T-helper 2 cell treated with Interferon-gamma antibody and Interleukin-4, amounts not matched to agents 5 μg/mL and 100 μg/mL, for 36 hours (primary cell): Measurements from ENCODE around the gene MDK.
A peak's percentile ranks its signal among the peaks of the same experiment; 100 is the strongest.
"Not testable (repeated sequence)": the region's sequence is repeated elsewhere in the genome, so short reads cannot be mapped to it uniquely, and the experiment has no call there.

Experiments
- DNase-seq: peaks from one replicate; pipeline ENCODE4 v3.0.0; 2021; ENCODE audit warnings: low spot score
- H3K27ac Mint-ChIP-seq: one replicate; pipeline ENCODE4 v1.8.0; 2021; ENCODE audit warnings: mild to moderate bottlenecking, mixed read lengths
- H3K27me3 Mint-ChIP-seq: one replicate; pipeline ENCODE4 v1.8.0; 2021; ENCODE audit warnings: low read depth, mixed read lengths
- H3K36me3 Mint-ChIP-seq: one replicate; pipeline ENCODE4 v1.8.0; 2021; ENCODE audit warnings: low read depth, mixed read lengths
- H3K4me1 Mint-ChIP-seq: one replicate; pipeline ENCODE4 v1.8.0; 2021; ENCODE audit warnings: low read depth, mixed read lengths
- H3K4me3 Mint-ChIP-seq: one replicate; pipeline ENCODE4 v1.8.0; 2022; ENCODE audit warnings: mild to moderate bottlenecking, moderate library complexity, mixed read lengths
- H3K9me3 Mint-ChIP-seq: one replicate; pipeline ENCODE4 v1.8.0; 2021; ENCODE audit warnings: mixed read lengths

Gene MDK

DNA sequence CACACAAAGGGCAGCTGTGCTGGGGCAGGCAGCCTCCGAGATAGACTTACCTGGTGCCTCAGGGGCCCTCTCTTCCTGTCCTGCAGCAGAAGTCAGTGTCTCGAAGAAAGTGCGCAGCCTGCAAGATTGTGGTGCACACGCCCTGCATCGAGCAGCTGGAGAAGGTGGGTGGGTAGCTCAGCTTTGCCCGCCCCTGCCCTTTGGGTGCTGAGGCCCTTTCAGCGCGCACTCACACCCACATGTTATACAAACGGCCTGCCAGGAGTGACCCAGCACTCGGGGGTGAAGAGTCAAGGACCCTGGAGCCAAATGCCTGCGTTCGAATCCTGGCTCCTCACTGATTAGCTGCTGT lies 13.6 kb upstream of the MDK start:
- H3K36me3 Mint-ChIP-seq: peaks cover 29% of the 10 kb centered on the region
- no peaks in the 10 kb centered on the region for H3K27me3 Mint-ChIP-seq
- no peak for DNase-seq
- H3K4me1 Mint-ChIP-seq: peaks cover 11% of the 10 kb centered on the region
- H3K9me3 Mint-ChIP-seq: no peaks in the 10 kb centered on the region
- no peak overlapping the region for H3K27ac Mint-ChIP-seq
- no peak overlapping the region for H3K4me3 Mint-ChIP-seq

DNA sequence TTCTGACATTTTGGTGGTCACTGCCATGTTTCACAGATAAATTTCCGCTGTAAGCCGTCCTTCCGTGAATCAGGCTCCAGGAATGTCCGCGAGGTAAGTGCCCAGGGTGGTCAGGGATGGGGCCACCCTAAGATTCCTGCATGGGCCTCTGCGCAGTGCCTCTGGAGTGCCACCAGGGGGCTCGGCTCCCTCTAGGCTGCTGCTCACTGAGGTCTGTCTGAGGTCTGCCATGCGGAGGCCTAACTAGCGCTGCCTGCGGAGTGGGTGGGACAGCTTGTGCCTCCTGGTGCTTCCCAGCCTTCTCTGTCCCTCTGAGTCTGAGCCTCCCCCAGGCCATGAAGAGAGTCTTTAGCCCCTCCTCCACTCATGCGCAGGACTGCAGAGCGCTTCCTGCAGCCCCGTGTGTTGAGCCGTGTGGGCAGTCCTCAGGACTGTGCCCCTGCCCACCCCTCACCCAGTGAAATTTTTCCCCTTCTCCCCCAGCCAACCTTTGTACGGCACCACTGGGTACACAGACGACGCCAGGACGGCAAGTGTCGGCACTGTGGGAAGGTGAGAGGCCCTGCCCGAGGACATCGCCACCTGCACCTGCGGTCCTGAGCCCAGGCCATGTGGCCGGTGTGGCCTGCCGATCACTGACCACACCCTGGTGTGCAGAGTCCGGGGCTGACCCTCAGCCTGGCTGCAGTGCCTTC lies 11.9 kb upstream of the MDK start:
- Mint-ChIP-seq H3K4me1 (peaks cover 7% of the 10 kb centered on the region), H3K9me3 (no peaks in the 10 kb centered on the region), H3K4me3 (no peak overlapping the region), H3K27me3 (no peaks in the 10 kb centered on the region), H3K27ac (peak overlapping the region; percentile 52), H3K36me3 (peaks cover 27% of the 10 kb centered on the region)
- no peak for DNase-seq

DNA sequence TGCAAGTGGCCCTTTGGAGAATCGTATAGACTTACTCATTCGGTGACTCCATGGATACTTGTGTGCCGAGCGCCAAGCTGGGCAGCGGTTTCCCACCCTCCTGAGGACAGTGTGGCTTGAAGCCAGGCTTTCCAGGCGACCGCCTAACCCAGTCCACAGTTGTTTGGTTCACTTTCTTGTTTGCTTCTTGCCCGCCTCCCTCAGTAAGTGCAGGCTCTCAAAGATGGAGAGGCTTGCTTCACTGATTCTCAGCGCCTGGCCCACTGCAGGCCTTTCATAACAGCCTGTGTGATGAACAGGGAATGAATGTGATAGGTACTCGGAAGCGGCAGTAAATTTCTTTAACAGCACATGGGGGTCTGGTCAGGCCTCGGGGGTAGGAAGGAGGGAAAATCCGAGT lies 11.2 kb upstream of the MDK start:
- peaks cover 32% of the 10 kb centered on the region for H3K36me3 Mint-ChIP-seq
- no peak for DNase-seq
- no peaks in the 10 kb centered on the region for H3K27me3 Mint-ChIP-seq
- peaks cover 5% of the 10 kb centered on the region for H3K4me1 Mint-ChIP-seq
- H3K27ac Mint-ChIP-seq: no peak overlapping the region
- H3K9me3 Mint-ChIP-seq: no peaks in the 10 kb centered on the region
- H3K4me3 Mint-ChIP-seq: no peak overlapping the region

DNA sequence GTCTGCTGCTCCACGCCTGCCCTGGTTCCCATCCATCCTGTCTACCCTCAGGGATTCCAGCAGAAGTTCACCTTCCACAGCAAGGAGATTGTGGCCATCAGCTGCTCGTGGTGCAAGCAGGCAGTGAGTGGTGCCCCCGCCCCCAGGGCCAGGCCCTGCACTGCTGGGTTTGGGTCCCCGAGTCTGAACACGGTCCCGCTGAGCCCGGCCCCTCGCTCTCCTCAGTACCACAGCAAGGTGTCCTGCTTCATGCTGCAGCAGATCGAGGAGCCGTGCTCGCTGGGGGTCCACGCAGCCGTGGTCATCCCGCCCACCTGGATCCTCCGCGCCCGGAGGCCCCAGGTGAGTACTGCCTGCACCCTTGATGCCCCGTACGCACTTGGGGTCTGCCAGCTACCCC lies 10.2 kb upstream of the MDK start:
- not testable (repeated sequence) for H3K4me3 Mint-ChIP-seq, H3K27me3 Mint-ChIP-seq, H3K9me3 Mint-ChIP-seq, DNase-seq, H3K27ac Mint-ChIP-seq, H3K4me1 Mint-ChIP-seq
- H3K36me3 Mint-ChIP-seq: peaks cover 36% of the 10 kb centered on the region

DNA sequence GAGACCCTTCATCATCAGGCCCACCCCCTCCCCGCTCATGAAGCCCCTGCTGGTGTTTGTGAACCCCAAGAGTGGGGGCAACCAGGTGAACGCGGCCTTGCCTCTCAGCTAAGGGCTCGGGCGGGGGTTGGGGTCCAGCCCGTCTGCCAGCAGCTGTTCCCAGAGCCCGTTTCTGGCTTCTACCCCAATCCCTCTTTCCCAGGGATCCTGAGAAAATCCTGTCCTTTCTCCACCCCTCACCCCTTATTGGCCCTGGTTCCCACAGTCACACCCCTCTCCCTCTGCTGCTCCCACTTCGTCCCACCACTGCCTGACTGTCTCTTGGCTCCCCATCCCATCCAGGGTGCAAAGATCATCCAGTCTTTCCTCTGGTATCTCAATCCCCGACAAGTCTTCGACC lies 9.4 kb upstream of the MDK start:
- Mint-ChIP-seq H3K4me1 (peaks cover 4% of the 10 kb centered on the region), H3K36me3 (peaks cover 43% of the 10 kb centered on the region), H3K9me3 (no peaks in the 10 kb centered on the region), H3K4me3 (no peak overlapping the region), H3K27me3 (no peaks in the 10 kb centered on the region), H3K27ac (no peak overlapping the region)
- no peak for DNase-seq

DNA sequence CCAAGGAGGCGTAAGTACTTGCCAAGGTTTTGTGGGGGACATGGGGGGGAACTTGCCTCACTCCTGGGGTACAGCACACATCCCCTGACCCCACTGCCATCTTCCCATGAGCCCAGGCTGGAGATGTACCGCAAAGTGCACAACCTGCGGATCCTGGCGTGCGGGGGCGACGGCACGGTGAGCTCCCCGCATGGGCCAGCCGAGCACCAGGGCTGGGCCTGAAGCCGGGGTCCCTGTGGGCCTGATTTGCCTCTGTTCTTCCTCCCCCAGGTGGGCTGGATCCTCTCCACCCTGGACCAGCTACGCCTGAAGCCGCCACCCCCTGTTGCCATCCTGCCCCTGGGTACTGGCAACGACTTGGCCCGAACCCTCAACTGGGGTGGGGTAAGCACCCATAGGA lies 9.0 kb upstream of the MDK start:
- H3K4me1 Mint-ChIP-seq, H3K9me3 Mint-ChIP-seq, H3K27me3 Mint-ChIP-seq, H3K27ac Mint-ChIP-seq, DNase-seq, H3K4me3 Mint-ChIP-seq: not testable (repeated sequence)
- peaks cover 47% of the 10 kb centered on the region for H3K36me3 Mint-ChIP-seq

DNA sequence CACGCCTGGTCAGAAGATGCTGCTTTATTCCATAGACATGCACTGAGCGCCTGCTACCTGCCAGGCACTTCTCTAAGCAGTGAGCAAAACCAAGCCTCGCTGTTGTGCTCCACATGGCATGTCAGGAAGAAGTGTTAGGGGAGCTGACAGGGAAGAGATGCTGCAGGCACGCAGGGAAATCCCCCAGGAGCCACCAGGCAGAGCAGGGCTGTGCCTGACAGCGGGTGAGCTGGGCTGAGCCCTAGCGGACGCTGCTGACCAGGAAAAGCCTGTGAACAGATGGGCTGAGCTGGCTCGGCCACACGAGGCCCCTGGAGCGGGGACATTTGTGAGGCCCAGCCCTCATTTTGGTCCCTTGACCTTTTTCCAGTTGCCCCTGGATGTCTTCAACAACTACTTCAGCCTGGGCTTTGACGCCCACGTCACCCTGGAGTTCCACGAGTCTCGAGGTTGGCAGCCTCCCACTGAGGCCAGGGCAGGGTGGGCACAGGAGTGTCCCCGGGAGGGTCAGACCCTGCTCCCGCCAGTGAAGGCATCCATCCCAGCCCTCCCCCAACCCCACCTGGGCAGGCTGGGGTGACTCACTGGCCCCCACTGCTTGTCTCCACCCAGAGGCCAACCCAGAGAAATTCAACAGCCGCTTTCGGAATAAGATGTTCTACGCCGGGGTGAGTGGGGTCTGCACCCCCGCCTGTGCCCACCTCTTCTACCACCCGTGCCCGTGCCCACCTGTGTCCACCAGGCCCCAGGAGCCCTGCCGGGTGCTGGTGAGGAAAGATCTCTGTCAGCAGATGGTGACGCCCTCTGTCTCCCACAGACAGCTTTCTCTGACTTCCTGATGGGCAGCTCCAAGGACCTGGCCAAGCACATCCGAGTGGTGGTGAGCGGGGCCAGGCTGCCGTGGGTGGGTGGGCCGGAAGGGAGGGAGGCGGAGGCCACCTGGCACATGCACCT lies 7.4 kb upstream of the MDK start:
- peaks cover 45% of the 10 kb centered on the region for H3K36me3 Mint-ChIP-seq
- H3K27me3 Mint-ChIP-seq: no peaks in the 10 kb centered on the region
- peaks cover 2% of the 10 kb centered on the region for H3K4me1 Mint-ChIP-seq
- no peak for DNase-seq
- H3K9me3 Mint-ChIP-seq: no peaks in the 10 kb centered on the region
- no peak overlapping the region for H3K4me3 Mint-ChIP-seq
- no peak overlapping the region for H3K27ac Mint-ChIP-seq

DNA sequence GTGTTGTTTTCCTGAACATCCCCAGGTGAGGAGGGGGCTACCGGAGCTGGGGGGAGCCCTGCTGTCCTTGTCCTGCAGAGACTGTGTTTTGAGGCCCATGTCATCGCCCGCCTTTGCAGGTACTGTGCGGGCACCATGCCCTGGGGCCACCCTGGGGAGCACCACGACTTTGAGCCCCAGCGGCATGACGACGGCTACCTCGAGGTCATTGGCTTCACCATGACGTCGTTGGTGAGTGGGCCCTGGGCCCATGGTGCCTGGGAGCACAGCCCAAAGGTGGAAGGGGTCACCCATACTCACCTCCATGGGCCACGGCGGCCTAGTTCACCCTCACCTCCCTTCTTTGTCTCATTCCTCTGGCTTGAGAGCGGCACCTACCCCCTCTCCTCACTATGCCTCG lies 6.7 kb upstream of the MDK start:
- no peaks in the 10 kb centered on the region for H3K9me3 Mint-ChIP-seq
- peaks cover 37% of the 10 kb centered on the region for H3K36me3 Mint-ChIP-seq
- DNase-seq: no peak
- H3K4me3 Mint-ChIP-seq: no peak overlapping the region
- H3K27ac Mint-ChIP-seq: no peak overlapping the region
- H3K4me1 Mint-ChIP-seq: peaks cover 3% of the 10 kb centered on the region
- H3K27me3 Mint-ChIP-seq: no peaks in the 10 kb centered on the region

DNA sequence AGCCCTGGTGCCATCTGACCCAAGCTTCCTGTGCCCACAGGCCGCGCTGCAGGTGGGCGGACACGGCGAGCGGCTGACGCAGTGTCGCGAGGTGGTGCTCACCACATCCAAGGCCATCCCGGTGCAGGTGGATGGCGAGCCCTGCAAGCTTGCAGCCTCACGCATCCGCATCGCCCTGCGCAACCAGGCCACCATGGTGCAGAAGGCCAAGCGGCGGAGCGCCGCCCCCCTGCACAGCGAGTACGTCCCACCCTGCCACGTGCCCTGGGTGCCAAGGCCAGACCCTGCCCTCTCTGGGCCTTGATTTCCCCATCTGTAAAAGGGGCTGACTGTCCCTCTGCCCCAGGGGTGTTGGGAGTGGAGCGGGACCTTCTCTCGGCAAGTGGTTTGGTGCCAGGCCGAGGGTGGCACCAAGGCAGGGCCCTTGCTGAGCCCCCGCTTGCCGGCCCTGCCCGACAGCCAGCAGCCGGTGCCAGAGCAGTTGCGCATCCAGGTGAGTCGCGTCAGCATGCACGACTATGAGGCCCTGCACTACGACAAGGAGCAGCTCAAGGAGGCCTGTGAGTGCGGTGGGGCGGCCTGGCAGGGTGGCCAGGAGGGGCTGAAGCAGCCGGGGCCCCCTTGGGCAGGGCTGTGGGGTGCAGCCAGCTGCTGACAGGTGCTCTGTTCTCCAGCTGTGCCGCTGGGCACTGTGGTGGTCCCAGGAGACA lies 5.9 kb upstream of the MDK start:
- H3K27me3 Mint-ChIP-seq: no peaks in the 10 kb centered on the region
- H3K27ac Mint-ChIP-seq: no peak overlapping the region
- H3K9me3 Mint-ChIP-seq: no peaks in the 10 kb centered on the region
- no peak overlapping the region for H3K4me3 Mint-ChIP-seq
- DNase-seq: no peak
- peaks cover 33% of the 10 kb centered on the region for H3K36me3 Mint-ChIP-seq
- peaks cover 6% of the 10 kb centered on the region for H3K4me1 Mint-ChIP-seq

DNA sequence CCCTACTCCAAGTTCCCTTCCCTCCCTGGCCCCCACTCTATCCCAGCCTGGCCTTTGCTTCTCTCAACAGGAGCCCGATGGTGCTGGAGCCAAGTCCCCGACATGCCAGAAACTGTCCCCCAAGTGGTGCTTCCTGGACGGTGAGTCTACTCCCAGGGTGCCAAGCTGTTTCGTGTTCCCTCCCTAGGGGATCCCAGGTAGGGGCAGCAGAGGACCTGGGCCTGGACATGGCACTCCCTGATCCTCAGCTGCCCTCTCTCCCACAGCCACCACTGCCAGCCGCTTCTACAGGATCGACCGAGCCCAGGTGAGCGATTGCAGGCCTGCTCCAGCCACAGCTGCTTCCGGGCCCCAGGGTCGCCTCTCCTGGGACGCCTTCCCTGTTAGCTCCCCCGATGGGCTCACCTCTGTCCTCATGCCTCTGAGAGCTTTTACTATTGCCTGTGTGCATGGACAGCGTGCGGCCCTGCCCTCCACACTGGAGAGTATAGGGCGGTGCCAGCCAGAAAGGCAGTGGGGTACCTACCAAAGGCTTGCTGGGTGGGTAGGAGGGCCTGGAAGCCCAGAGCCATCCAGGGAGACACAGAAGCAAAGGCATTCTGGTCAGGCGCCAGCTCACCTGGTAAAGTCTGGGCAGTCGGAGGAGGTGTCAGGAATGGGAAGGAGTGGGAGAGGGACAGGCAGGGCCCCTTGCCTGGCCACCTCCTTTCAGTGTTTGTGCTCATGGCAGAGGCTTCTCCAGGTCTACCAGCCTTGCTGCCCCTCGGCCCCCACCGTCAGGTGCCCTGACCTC lies 5.0 kb upstream of the MDK start:
- Mint-ChIP-seq H3K4me1 (peaks cover 6% of the 10 kb centered on the region), H3K27ac (no peak overlapping the region), H3K4me3 (no peak overlapping the region), H3K9me3 (no peaks in the 10 kb centered on the region), H3K27me3 (no peaks in the 10 kb centered on the region), H3K36me3 (peaks cover 32% of the 10 kb centered on the region)
- no peak for DNase-seq

DNA sequence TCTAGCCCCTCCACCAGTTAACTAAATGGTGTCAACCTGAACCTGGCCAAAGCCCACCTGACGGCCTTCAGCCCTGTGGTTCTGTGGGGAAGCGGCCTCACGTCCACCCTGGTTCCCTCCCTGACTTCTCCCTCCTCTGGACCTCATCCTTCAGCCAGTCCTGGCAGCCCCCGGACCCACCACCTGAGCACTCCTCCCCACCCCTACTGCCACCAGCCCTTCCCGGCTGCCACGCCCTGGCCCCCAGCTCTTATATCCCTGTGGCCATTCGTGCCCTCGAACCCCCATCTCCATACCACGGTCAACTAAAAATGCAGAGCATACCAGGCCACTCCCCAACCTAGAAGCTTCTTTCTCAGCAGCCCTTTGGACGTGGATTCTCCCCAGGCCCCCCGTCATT lies 4.2 kb upstream of the MDK start:
- Mint-ChIP-seq H3K27ac (no peak overlapping the region), H3K4me1 (peaks cover 8% of the 10 kb centered on the region), H3K4me3 (no peak overlapping the region), H3K36me3 (peaks cover 30% of the 10 kb centered on the region), H3K9me3 (no peaks in the 10 kb centered on the region), H3K27me3 (peaks cover 6% of the 10 kb centered on the region)
- DNase-seq: no peak

DNA sequence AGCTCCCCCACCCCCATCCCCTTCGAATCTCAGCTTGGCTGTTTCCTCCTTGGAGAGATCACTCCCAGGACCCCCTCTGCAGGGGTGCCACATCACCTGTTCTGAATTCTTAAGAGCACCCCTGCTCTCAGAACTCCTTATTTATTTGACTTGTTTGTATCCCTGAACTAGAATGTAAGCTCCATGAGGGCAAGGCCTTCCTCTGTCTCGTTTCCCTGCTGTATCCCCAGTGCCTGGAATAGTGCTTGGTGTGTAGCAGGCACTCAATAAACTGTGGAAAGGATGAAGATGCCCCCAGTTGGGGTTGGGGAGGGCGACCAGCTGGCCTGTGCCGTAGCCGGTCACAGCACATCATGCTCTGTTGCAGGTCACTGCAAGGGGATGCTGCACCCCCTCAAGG lies 3.6 kb upstream of the MDK start:
- no peak for DNase-seq
- Mint-ChIP-seq H3K9me3 (no peaks in the 10 kb centered on the region), H3K4me1 (peaks cover 8% of the 10 kb centered on the region), H3K27me3 (peaks cover 6% of the 10 kb centered on the region), H3K36me3 (peaks cover 29% of the 10 kb centered on the region), H3K4me3 (no peak overlapping the region), H3K27ac (no peak overlapping the region)

DNA sequence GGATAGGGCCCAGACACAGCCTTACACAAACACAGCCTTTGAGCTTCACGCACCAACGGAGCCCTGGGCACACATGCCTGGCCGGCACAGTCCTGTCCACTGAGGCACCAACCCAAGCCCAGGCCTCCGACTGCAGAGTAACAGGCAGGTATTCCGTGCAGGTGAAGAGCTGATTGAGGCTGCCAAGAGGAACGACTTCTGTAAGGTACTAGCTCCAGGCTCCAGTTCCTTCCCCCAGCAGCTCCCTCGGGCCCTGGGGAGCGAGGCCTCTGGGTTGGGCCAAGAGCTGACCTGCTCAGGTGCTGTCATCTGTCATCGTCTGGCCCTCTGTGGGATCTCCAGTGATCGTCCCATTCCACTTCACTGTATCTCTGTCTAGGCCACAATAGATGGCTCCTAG lies 3.2 kb upstream of the MDK start:
- Mint-ChIP-seq H3K27me3 (peaks cover 7% of the 10 kb centered on the region), H3K27ac (no peak overlapping the region), H3K9me3 (no peaks in the 10 kb centered on the region), H3K36me3 (peaks cover 29% of the 10 kb centered on the region), H3K4me3 (no peak overlapping the region), H3K4me1 (peaks cover 8% of the 10 kb centered on the region)
- no peak for DNase-seq
